LNCaP clone FGC (cell line): ENCODE data around the gene EXOC6.
A peak's percentile ranks its signal among the peaks of the same experiment; 100 is the strongest.

Experiments used
- DNase-seq: peaks from one replicate; pipeline ENCODE4 v3.0.0-alpha.2; 2011; ENCODE audit warnings: low read depth
- H3K4me3 ChIP-seq: 2 replicates; pipeline ENCODE4 v1.5.1; 2011; ENCODE audit warnings: mild to moderate bottlenecking, low read depth, low read length, control low read depth
- CTCF ChIP-seq: IDR thresholded peaks from 2 replicates; pipeline ENCODE4 v1.5.1; 2012; ENCODE audit warnings: mild to moderate bottlenecking; ENCODE audit not compliant: control insufficient read depth, insufficient read depth; ENCODE audit errors: extremely low read depth

EXOC6 gene

DNA sequence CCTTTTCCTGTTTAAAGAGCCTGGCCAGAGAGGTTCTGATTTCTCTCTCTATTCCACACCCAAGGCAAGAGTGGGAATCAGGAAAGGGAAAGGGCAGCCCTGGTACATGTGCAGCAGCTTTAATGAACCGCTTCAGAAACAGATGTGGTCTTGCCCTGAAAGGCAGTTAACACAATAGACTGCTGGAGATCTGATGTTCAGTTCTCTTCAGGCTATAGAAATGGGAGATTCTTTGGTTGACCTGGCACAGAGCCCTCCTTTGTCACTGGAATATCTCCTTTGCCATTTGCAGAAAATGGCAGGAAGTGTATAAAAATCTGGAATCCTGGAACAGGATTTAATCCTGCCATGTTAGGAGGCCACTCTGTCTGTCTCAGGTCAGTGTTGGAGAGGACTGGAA lies 36.3 kb upstream of the EXOC6 start:
- TF ChIP-seq CTCF: no peak
- DNase-seq: no peak
- no peak overlapping the region for H3K4me3 ChIP-seq

DNA sequence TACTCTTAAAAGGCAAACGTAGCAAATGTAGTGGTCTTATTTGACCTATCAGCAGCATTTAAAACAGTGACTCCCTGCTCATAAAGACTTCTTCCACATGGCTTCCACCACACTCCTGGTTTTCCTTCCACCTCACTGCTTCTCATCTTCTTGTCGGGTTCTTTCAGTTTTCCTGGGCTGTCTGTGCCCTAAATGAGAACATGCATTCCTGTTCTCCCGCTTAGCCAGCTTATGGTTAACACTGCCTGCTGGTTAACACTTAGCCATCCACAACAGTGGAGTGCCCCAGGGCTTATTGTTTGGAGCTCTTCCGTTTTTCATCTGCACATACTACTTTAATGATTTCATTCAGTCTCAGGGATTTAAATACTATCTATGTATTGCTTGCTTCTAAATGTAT lies 34.3 kb upstream of the EXOC6 start:
- no peak overlapping the region for H3K4me3 ChIP-seq
- TF ChIP-seq CTCF: no peak
- DNase-seq: no peak

GRCh38 chr10:92814790-92815189 lies 33.5 kb upstream of the EXOC6 start:
- no peak for TF ChIP-seq CTCF

DNA sequence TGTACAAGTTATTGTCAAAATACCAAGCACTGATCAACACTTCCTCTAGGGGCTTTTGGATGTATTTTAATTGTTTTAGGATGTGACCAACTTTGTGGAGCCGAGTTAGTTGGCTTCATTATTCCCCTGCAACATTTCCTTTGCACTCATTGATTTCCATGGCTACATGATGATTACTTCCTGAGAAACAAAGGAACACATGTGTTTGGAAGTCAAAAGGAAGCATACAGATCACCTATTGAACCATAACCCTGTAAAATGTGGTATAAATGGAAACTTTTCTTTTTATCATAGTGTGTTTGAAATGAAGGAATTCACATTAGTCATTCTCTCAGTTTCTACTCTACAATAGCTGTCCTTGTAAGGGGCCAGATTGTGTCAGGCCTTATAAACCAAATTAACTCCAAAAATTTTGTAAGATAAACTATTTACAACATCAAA lies 32.2 kb upstream of the EXOC6 start:
- no peak for DNase-seq
- TF ChIP-seq CTCF: no peak
- no peak overlapping the region for H3K4me3 ChIP-seq

More at GRCh38 chr10:92814790-92815189, 33.5 kb upstream of the EXOC6 start:
- no peak for DNase-seq
- H3K4me3 ChIP-seq: no peak overlapping the region

- no peak overlapping the region for H3K4me3 ChIP-seq
- DNase-seq: no peak
- no peak for TF ChIP-seq CTCF
Observed at GRCh38 chr10:92822060-92822634, 26.2 kb upstream of the EXOC6 start.

DNA sequence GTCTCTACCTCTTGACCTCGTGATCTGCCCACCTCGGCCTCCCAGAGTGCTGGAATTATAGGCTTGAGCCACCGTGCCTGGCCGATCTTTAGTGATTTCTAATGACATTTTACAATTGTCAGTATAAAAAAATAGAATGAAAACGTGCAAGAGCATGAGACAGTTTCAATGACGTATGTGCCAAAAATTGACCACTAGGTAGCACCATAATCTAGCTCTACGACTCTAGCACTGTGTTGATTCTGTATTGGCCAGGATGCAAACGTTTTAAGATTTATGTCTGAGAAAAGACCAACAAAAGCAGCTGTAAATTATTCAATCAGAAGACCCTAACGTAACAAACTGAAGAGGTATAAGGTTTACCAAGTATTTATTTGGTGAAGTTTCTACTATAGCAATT lies 25.4 kb upstream of the EXOC6 start:
- TF ChIP-seq CTCF: peak; percentile 48
- H3K4me3 ChIP-seq: no peak overlapping the region
- no peak for DNase-seq

GRCh38 chr10:92826061-92826460 lies 22.3 kb upstream of the EXOC6 start:
- H3K4me3 ChIP-seq: no peak overlapping the region
- no peak for DNase-seq
- no peak for TF ChIP-seq CTCF
